ENCODE data around the gene SIN3A.

GRCh38 chr15:75361361-75361988, 90.0 kb downstream of the SIN3A start:
- no peak for TF ChIP-seq CTCF (IDR thresholded peaks at IDR 0.05)
- no peak for TF ChIP-seq EZH2 (IDR thresholded peaks at IDR 0.05; ENCODE audit: borderline replicate concordance, insufficient read depth, low read depth, low read length, poor library complexity, severe bottlenecking)
